ENCODE data around the gene PI4K2A. TPM values are rescaled to one million over a fixed set of nuclear protein-coding genes. Genes with fewer than 3 reads are reported as not detected.

The PI4K2A gene
- polyA plus RNA-seq, 1 donor (not counting 4 experiments of a cell fraction or from before 2014, with no cell fraction given): 51.3 TPM

- H3K27me3 ChIP-seq (ENCODE audit: control insufficient read depth, extremely low read depth, insufficient read depth, low read length): no peaks in the 10 kb centered on the region
- peaks cover 10% of the 10 kb centered on the region for H4K20me1 ChIP-seq (ENCODE audit: control insufficient read depth, extremely low read depth, insufficient read depth, low read length)
- no peak overlapping the region for H3K4me2 ChIP-seq (ENCODE audit: control insufficient read depth, extremely low read depth, insufficient read depth, low read depth, low read length)
- H3K4me1 ChIP-seq (ENCODE audit: control insufficient read depth, extremely low read depth, insufficient read depth, low read length): no peaks in the 10 kb centered on the region
- TF ChIP-seq CTCF (optimal IDR thresholded peaks at IDR 0.05 in 1 of 3, IDR thresholded peaks at IDR 0.05 in 1 of 3, conservative IDR thresholded peaks at IDR 0.05 in 1 of 3; ENCODE audit: extremely low read depth in 1 of 3, insufficient read depth in 2 of 3, low read length in 3 of 3) (no peak), EZH2 (IDR thresholded peaks at IDR 0.05; ENCODE audit: low read length) (no peak)
- no peak overlapping the region for H3K27ac ChIP-seq (ENCODE audit: control insufficient read depth, insufficient read depth, low read length)
- H3K4me3 ChIP-seq (ENCODE audit: control insufficient read depth in 2 of 3, extremely low read depth in 1 of 3, insufficient read depth in 2 of 3, low read depth in 1 of 3, low read length in 3 of 3): no peak overlapping the region
- DNase-seq (ENCODE audit: low read depth, low spot score): no peak
- no peaks in the 10 kb centered on the region for H3K9me3 ChIP-seq (ENCODE audit: control insufficient read depth, low read depth, low read length)
- no peak overlapping the region for H2AFZ ChIP-seq (ENCODE audit: control insufficient read depth, low read length)
- H3K79me2 ChIP-seq (ENCODE audit: control insufficient read depth, insufficient read depth, low read length): no peaks in the 10 kb centered on the region
- no peak for FAIRE-seq
- no peaks in the 10 kb centered on the region for H3K9me1 ChIP-seq (ENCODE audit: control insufficient read depth, extremely low read depth, insufficient read depth, low read length)
- H3K9ac ChIP-seq (ENCODE audit: control insufficient read depth, extremely low read depth, insufficient read depth, low read length): no peak overlapping the region
- H3K36me3 ChIP-seq (ENCODE audit: control insufficient read depth in 2 of 2, extremely low read depth in 1 of 2, insufficient read depth in 2 of 2, low read length in 2 of 2): peaks cover 39 to 52% of the 10 kb centered on the region in 2 experiments
- dilution Hi-C loops (cut with MboI; ENCODE audit: extremely low pct_ligation_motif_present, low sequenced_read_pairs): no loop called here
Observed at GRCh38 chr10:97673736-97674525, 33.5 kb downstream of the PI4K2A start.

- Histone ChIP-seq H3K4me2 (ENCODE audit: control insufficient read depth, extremely low read depth, insufficient read depth, low read depth, low read length) (no peak overlapping the region), H3K27me3 (ENCODE audit: control insufficient read depth, extremely low read depth, insufficient read depth, low read length) (no peaks in the 10 kb centered on the region), H3K79me2 (ENCODE audit: control insufficient read depth, insufficient read depth, low read length) (peaks cover 6% of the 10 kb centered on the region), H3K9me3 (ENCODE audit: control insufficient read depth, low read depth, low read length) (no peaks in the 10 kb centered on the region), H2AFZ (ENCODE audit: control insufficient read depth, low read length) (no peak overlapping the region), H4K20me1 (ENCODE audit: control insufficient read depth, extremely low read depth, insufficient read depth, low read length) (peaks cover 10% of the 10 kb centered on the region), H3K9me1 (ENCODE audit: control insufficient read depth, extremely low read depth, insufficient read depth, low read length) (no peaks in the 10 kb centered on the region), H3K4me3 (ENCODE audit: control insufficient read depth in 2 of 3, extremely low read depth in 1 of 3, insufficient read depth in 2 of 3, low read depth in 1 of 3, low read length in 3 of 3) (no peak overlapping the region), H3K9ac (ENCODE audit: control insufficient read depth, extremely low read depth, insufficient read depth, low read length) (no peak overlapping the region), H3K27ac (ENCODE audit: control insufficient read depth, insufficient read depth, low read length) (no peak overlapping the region), H3K4me1 (ENCODE audit: control insufficient read depth, extremely low read depth, insufficient read depth, low read length) (no peaks in the 10 kb centered on the region), H3K36me3 (ENCODE audit: control insufficient read depth in 2 of 2, extremely low read depth in 1 of 2, insufficient read depth in 2 of 2, low read length in 2 of 2) (peaks cover 36 to 53% of the 10 kb centered on the region in 2 experiments)
- no peak for TF ChIP-seq CTCF (optimal IDR thresholded peaks at IDR 0.05 in 1 of 3, IDR thresholded peaks at IDR 0.05 in 1 of 3, conservative IDR thresholded peaks at IDR 0.05 in 1 of 3; ENCODE audit: extremely low read depth in 1 of 3, insufficient read depth in 2 of 3, low read length in 3 of 3)
- no peak for FAIRE-seq
- dilution Hi-C loops (cut with MboI; ENCODE audit: extremely low pct_ligation_motif_present, low sequenced_read_pairs): no loop called here
- no peak for DNase-seq (ENCODE audit: low read depth, low spot score)
Observed at GRCh38 chr10:97675222-97675621, 34.8 kb downstream of the PI4K2A start.

All from keratinocyte (primary cell).